ENCODE measurements around the gene COL23A1. TPM values are rescaled to one million over a fixed set of nuclear protein-coding genes. Genes with fewer than 3 reads are reported as not detected.
A peak's percentile ranks its signal among the peaks of the same experiment; 100 is the strongest.

Gene COL23A1
- total and polyA plus RNA-seq, 2 experiments from 2014 or later, result 4.8 to 8.2 TPM

- TF ChIP-seq CTCF (conservative IDR thresholded peaks at IDR 0.05; ENCODE audit: low read depth in 2 of 2), result peak in 1 of 2 experiments; percentile 19; a peak in 2 of 4 replicates
- TF ChIP-seq JUNB (IDR thresholded peaks at IDR 0.05; ENCODE audit: unreplicated experiment), result no peak
Measured at GRCh38 chr5:178223196-178223773, 366.9 kb downstream of the COL23A1 start (continued).

- peaks cover 15% of the 10 kb centered on the region; the same call in 1 of the 2 replicates for H3K4me1 ChIP-seq (ENCODE audit: insufficient read depth)
- H3K27me3 ChIP-seq (ENCODE audit: insufficient read depth), result no peaks in the 10 kb centered on the region
- Mint-ChIP-seq H3K4me1 (peaks cover 18% of the 10 kb centered on the region), H3K27ac (no peak overlapping the region), H3K27me3 (ENCODE audit: insufficient read depth, low read depth, poor library complexity) (peaks cover 4% of the 10 kb centered on the region), H3K4me3 (no peak overlapping the region), H3K36me3 (ENCODE audit: low read depth) (peaks cover 52% of the 10 kb centered on the region), H3K9me3 (no peaks in the 10 kb centered on the region)
- peaks cover 12% of the 10 kb centered on the region; the same call in 1 of the 2 replicates for H4K20me1 ChIP-seq (replicated peaks; ENCODE audit: insufficient read depth)
- no peaks in the 10 kb centered on the region for H3K79me2 ChIP-seq (replicated peaks; ENCODE audit: insufficient read depth)
- H3K4me2 ChIP-seq, result no peak overlapping the region
- H2AFZ ChIP-seq, result no peak overlapping the region
- H3K27ac ChIP-seq (ENCODE audit: low read depth), result no peak overlapping the region
- peaks cover 4% of the 10 kb centered on the region for H3K36me3 ChIP-seq (ENCODE audit: insufficient read depth)
- no peak for TF ChIP-seq POLR2AphosphoS5 (IDR thresholded peaks at IDR 0.05; ENCODE audit: low read depth)
- no peak for TF ChIP-seq EZH2 (IDR thresholded peaks at IDR 0.05; ENCODE audit: low read depth, unreplicated experiment)
- TF ChIP-seq ZNF462 (CRISPR knock-in tag; IDR thresholded peaks at IDR 0.05), result no peak
- no peak overlapping the region for H3K4me3 ChIP-seq
- DNase-seq (ENCODE audit: low spot score) (no peak), ATAC-seq (no peak)
- no peaks in the 10 kb centered on the region for H3K9me2 ChIP-seq (ENCODE audit: insufficient read depth)
- no peaks in the 10 kb centered on the region for H3F3A ChIP-seq (replicated peaks; ENCODE audit: low read depth)
Measured at GRCh38 chr5:178222292-178222691, 367.9 kb downstream of the COL23A1 start.

Measured in GM23338 (cell line).